ENCODE results near the gene SFRP2. TPM values are rescaled to one million over a fixed set of nuclear protein-coding genes. Genes with fewer than 3 reads are reported as not detected.

The SFRP2 gene
- total RNA-seq, 2 donors from 2014 or later: not detected

DNA sequence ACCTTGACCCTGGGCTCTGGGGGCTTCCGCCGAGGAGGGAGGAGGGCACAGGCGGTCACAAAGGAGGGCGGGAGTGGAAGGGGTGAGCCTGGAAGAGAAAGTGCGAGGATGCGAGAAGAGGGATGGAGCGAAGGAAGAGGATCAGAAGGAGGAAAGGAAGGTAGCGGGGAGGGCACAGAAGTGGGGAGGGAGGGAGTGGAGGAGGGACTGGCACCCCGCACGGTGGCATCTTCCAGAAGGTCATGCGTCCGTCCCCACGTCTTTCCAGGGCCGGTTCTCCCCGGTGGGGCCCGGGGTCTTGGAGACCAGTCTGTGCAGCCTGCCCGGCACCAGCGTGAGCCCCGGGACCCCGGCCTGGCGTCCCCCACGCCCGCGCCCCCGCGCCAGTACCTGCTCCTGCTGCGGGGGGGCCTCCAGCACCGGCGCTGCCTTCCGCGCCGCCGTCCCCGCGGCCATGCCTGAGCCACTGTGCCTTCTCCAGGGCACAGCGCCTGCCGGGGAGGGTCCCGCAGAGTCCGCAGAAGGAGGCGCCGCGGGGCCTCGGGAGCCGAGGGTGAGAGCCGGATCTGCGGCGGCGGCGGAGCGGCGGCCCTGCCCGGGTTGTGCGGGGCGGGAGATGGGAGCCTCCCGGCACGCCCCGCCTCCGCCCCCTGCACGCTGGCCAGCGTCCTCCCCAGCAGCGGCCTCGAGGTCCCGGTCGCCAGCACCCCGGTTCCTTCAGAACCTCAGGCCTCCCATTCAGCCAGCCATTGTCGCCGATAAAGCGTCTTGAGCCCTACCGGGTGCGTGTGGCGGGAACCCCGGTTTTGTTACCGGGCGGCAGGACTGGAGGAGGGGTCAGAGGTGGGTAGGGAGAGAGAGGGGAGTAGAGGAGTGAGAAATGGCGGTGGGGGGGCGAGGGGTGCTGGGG lies 29.2 kb downstream of the SFRP2 start, which contains the start of gene RNF175:
Gene RNF175, minus strand, starts transcription at position 618 of the 910 bp plus-strand sequence. Its CDS starts 162 bp downstream, at position 456.
- ATAC-seq: peak; percentile 63 to 77
- peaks cover 0 to under 1% of the 10 kb centered on the region in 2 donors for H3K9me3 Mint-ChIP-seq
- no peaks in the 10 kb centered on the region for H3K36me3 Mint-ChIP-seq
- peak in 1 of 2 donors; percentile 22 for DNase-seq (ENCODE audit: low spot score in 2 of 2)
- H3K27ac Mint-ChIP-seq: peak within 1 kb of the TSS; percentile 16 to 48

DNA sequence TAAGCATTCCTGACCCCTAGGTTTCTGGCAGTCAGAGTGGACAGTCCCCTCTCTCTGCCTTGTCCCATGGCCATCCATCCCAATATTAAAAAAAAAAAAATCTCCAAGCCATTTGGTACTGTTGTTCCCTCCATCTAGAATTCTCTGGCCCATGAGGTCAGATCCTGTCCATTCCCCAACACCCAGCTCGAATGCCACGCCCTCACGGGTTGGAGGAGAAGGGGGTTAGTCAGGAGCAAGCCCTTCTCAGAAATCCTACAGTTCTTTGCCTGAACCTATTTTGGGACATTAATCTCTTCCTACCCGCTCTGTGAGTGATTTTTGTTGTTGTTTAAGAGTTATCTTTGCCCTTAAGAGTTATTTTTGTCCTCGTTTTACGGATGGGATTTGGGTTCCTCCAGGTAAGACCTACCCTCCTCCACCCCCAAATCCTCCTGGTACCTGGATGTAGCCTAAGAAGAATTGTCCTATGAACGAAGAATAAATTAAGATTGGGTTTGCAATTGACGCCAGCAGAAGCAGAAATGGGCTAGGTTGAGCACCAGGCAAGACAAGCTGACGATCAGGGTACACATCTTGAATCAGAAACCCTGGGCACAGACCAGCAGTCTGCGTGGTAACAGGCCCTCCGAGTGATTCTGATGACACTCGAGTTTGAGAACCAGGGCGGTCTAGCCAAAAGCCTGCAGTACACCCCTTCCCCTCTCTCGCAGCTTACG lies 30.0 kb downstream of the SFRP2 start:
- ATAC-seq: no peak
- Mint-ChIP-seq H3K36me3 (no peaks in the 10 kb centered on the region), H3K27ac (peak overlapping the region; percentile 16 to 48), H3K9me3 (peaks cover 0 to 5% of the 10 kb centered on the region in 2 donors)
- no peak for DNase-seq (ENCODE audit: low spot score in 2 of 2)

DNA sequence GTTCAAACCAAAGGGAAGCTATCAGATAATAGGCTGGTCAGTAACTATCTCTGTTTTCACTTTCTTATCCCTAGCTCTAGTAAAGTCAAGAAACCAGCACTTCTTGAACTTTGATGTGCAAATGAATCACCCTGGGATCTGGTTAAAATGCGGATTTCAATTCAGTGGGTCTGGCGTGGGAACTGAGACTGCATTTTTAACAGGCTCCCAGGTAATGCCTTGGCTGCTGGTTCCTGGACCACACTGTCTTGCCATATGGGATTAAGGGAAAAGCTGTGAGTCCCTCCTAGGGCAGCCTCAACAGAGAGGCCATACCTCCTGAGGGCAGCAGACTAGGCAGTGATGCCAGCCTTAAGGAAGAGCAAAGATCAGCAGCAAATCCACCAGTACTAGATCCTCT lies 30.7 kb downstream of the SFRP2 start:
- H3K27ac Mint-ChIP-seq: no peak overlapping the region
- no peak for DNase-seq (ENCODE audit: low spot score in 2 of 2)
- ATAC-seq: no peak
- H3K36me3 Mint-ChIP-seq: no peaks in the 10 kb centered on the region
- H3K9me3 Mint-ChIP-seq: peaks cover 0 to 5% of the 10 kb centered on the region in 2 donors

DNA sequence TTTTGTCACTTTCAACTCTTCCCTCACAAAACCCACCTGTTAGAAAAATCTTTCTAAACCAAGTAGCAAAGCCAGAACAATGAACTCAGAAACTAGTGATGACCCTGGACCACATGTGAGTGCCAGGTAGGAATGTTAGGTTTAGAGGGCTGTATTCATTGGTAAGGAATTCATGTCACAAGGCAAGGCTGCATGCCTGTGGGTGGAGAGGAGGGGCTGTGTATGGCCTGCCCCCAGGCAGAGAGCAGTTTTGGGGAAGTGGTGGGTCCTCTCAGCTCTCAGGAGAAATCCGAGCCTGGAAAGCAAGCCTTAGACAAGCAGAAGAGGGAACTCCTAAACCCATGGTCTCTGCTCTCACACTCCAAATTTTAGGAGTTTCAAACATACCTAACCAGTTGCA lies 31.5 kb downstream of the SFRP2 start:
- ATAC-seq (no peak), DNase-seq (ENCODE audit: low spot score in 2 of 2) (no peak)
- no peaks in the 10 kb centered on the region for H3K36me3 Mint-ChIP-seq
- H3K9me3 Mint-ChIP-seq: peaks cover 0 to 5% of the 10 kb centered on the region in 2 donors
- H3K27ac Mint-ChIP-seq: peak overlapping the region in 1 of 2 donors; percentile 21

DNA sequence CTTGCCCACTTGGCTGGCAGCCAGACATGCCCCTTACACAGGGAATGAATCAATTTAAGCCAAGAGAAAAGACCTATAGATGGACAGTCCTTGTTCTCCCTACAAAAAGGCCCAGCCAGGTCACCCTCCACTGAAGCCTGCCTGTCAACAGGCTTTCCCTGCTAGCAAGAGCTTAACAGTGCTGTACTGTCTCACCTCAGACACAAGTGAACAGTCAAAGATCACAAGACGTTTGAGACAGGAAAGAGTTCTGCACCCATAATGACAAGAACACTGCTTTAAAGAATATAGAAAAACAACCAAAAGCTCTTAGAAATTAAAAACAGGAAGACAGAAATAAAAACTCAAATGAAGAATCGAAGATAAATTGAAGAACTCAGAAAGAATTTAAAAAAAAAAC lies 33.7 kb downstream of the SFRP2 start:
- Mint-ChIP-seq H3K9me3 (peaks cover 0 to 5% of the 10 kb centered on the region in 2 donors), H3K36me3 (no peaks in the 10 kb centered on the region), H3K27ac (peak overlapping the region in 1 of 2 donors; percentile 80)
- DNase-seq (ENCODE audit: low spot score in 2 of 2): no peak
- no peak for ATAC-seq

DNA sequence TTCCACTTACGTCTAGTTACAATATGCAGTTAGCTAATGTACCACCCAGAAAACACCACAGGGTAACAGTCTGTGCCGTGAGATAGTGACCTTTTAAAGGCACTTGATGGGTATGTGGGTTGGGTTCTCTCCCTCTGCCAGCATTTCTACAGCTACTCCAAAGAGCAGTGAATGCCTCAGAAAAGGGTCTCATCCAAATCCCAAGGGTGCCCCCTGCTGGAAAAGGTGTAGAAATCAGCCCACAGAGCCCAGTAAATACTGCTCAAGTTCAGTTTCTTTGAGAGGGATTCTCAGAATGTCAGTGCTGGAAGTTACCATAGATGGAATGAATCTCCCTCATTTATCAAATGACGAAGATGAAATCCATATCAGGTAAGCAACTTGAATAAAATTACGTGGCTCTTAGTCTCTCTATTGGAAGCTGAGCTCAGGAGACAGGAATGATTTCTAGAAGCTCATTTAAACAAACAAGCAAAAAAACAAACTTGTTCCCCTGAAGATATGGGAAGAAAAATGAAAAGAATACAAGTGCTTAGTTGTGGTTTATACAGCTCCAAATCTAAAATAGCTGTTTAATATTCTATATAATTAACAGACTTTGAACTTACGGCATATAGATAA lies 38.6 kb downstream of the SFRP2 start:
- H3K9me3 Mint-ChIP-seq: peaks cover 0 to 5% of the 10 kb centered on the region in 2 donors
- peak in 1 of 2 donors; percentile 82 for DNase-seq (ENCODE audit: low spot score in 2 of 2)
- no peaks in the 10 kb centered on the region for H3K36me3 Mint-ChIP-seq
- peak; percentile 86 to 92 for ATAC-seq
- no peak overlapping the region for H3K27ac Mint-ChIP-seq

DNA sequence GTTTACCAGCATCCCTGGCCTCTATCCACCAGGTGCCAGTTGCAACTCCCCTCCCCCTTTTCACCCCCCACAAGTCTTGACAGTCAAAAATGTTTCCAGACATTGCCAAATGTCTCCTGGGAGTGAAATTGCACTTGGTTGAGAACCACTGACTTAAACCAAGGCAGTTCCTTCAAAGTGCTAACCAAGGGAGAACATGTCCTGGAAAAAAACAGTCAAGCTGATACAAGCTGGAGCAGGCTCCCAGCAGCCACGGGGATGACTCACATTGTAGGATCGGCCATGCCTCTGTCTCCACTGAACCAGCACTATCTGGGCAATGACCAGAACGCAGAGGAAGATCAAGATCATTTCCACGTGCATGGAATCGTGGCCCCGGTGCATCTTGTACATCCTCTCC lies 40.5 kb downstream of the SFRP2 start:
- Mint-ChIP-seq H3K27ac (no peak overlapping the region), H3K36me3 (no peaks in the 10 kb centered on the region), H3K9me3 (no peaks in the 10 kb centered on the region)
- ATAC-seq (no peak), DNase-seq (ENCODE audit: low spot score in 2 of 2) (no peak)

DNA sequence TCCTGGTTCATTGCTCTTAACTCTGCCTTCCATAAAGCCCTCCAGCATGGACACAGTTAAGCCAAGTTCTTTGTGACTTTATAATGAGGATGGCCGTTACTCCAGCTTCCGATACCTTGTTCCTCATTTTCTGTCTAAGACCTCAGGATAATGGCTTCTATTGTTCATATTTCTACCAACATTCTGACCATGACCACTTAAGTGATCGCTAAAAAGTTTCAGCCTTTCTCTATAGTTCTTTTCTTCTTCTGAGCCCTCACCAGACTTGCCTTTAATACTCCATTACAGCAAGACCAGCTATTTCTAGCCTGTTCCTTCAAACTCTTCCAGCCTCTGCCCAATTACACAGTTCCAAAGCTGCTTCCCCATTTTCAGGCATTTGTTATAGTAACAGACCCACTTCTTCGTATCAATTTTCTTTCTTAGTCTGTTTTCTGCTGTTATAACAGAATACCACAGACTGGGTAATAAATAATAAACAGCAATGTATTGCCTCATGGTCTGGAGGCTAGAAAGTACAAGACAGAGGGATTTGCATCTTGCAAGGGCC lies 41.4 kb downstream of the SFRP2 start:
- Mint-ChIP-seq H3K9me3 (no peaks in the 10 kb centered on the region), H3K36me3 (no peaks in the 10 kb centered on the region), H3K27ac (no peak overlapping the region)
- no peak for DNase-seq (ENCODE audit: low spot score in 2 of 2)
- ATAC-seq: no peak

DNA sequence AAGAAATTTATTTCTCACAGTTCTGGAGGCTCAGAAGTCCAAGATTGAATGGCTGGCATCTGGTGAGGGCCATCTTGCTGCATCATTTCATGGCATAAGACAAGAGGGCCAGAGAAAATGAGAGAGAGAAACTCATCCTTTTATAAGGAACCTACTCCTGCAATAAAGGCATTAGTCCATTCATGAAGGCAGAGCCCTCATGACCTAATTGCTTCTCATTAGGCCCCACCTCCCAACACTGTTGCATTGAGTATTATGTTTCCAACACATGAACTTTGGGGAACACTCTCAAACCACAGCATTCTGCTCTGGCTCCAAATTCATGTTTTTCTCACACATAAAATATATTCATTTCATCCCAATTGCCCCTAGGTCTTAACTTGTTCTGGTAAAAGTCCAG lies 43.2 kb downstream of the SFRP2 start:
- no peak overlapping the region for H3K27ac Mint-ChIP-seq

DNA sequence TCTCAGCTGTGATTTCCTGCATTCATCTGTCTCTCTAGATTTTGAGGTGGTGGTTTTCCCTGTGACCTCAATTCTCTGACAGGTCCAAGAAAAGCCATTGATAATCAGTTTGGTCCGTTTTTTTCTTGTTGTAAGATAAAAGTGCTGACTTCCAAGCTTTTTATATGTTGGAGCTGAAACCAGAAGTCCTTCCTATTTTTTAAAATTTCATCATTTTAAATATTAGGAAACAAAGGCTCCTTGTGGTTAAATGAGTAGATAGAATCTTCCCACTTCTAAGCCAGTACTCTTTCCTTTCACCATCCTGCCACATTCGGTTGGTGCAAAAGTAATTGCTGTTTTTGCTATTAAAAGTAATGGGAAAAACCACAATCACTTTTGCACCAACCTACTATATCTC lies 47.3 kb downstream of the SFRP2 start:
- no peak for DNase-seq (ENCODE audit: low spot score in 2 of 2)
- Mint-ChIP-seq H3K27ac (no peak overlapping the region), H3K36me3 (peaks cover 7 to 13% of the 10 kb centered on the region in 2 donors), H3K9me3 (peaks cover 3 to 17% of the 10 kb centered on the region in 2 donors)
- no peak for ATAC-seq

More for the DNA sequence above, 43.2 kb downstream of the SFRP2 start:
- Mint-ChIP-seq H3K36me3 (peaks cover 5 to 11% of the 10 kb centered on the region in 2 donors), H3K9me3 (peaks cover 1 to 8% of the 10 kb centered on the region in 2 donors)
- DNase-seq (ENCODE audit: low spot score in 2 of 2): no peak
- ATAC-seq: no peak

DNA sequence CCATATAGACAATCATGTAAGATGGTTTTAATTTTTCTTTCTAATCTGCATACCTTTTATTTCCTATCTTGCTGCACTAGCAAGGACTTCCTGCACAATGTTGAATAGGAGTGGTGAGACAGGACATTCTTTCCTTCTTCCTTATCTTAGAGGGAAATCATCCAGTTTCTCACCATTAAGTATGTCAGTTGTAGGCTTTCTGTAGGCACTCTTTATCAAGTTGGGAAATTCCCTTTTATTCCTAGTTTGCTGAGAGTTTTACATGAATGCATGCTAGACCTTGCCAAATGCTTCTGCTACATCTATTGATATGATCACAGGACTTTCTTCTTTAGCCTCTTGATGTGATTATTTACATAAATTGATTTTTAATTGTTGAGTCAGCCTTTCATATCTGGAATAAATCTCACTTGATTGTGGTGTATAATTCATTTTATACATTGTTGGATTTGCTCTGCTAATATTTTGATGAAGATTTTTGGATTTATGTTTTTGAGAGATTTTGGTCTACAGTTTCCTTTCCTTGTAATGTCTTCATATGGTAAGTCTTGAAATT lies 52.9 kb downstream of the SFRP2 start:
- H3K27ac Mint-ChIP-seq: no peak overlapping the region
- no peak for DNase-seq (ENCODE audit: low spot score in 2 of 2)
- H3K36me3 Mint-ChIP-seq: peaks cover 6% of the 10 kb centered on the region in 2 donors
- ATAC-seq: no peak
- peaks cover 3 to 13% of the 10 kb centered on the region in 2 donors for H3K9me3 Mint-ChIP-seq

DNA sequence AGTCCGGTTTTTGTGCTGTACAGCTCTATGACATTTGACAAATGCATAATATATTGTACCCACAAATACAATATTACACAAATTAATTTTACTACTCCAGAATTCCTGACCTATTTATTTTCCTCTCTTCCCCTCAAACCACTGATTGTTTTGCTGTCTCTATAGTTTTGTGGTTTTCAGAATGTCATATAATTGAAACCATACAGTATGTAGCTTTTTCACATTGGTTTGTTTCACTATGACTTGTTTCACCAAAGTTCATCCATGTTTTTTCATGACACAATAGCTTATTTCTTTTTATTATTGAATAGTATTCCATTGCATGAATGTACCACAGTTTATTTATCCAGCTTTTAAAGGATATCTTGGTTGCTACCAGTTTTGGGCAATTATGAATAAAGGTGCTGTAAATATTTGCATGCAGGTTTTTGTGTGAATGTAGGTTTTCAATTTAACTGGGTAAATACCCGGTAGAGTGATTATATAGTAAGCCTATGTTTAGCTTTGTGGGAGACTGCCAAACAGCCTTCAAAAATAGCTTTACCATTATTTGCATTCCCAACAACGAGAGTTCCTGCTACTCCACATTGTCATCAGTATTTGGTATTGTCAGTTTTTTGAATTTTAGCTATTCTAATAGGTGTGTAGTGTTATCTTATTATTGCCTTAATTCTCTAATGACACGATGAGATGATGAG lies 55.0 kb downstream of the SFRP2 start:
- Mint-ChIP-seq H3K27ac (no peak overlapping the region), H3K9me3 (no peaks in the 10 kb centered on the region), H3K36me3 (no peaks in the 10 kb centered on the region)
- peak in 1 of 2 donors; percentile 61 for ATAC-seq
- DNase-seq (ENCODE audit: low spot score in 2 of 2): no peak

DNA sequence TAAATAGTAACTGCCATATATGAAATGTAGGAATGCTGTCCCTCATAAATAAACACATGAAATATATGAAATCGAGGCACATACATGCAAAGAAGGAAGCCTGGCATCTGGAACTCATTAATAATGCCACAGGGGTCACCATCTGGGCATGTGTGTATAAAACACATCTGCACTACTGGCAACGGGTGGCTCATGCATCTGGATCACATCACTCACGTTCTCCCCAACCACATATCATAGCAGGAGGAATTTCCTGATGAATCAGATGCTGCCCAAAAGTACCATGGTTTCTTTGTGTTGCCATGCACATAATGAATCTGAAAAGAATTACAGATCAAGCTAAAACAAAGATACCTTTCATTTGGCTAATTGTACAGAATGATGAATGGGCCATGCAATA lies 57.6 kb downstream of the SFRP2 start:
- DNase-seq (ENCODE audit: low spot score in 2 of 2) (no peak), ATAC-seq (no peak)
- H3K36me3 Mint-ChIP-seq: no peaks in the 10 kb centered on the region
- no peak overlapping the region for H3K27ac Mint-ChIP-seq
- H3K9me3 Mint-ChIP-seq: no peaks in the 10 kb centered on the region

All from activated naive CD4-positive, alpha-beta T cell treated with anti-CD3 and anti-CD28 coated beads, Interleukin-2, amount 50 U/mL, for 72 hours (primary cell).